C4-2B (cell line): ENCODE measurements around the gene ARID2.

Source experiments
- H3K27ac ChIP-seq: fragments of 450-650 bp; 2 replicates; pipeline ENCODE4 v1.5.1; 2017
- CTCF ChIP-seq: fragments of 450-650 bp; conservative IDR thresholded peaks from 2 replicates; pipeline ENCODE4 v1.5.1; 2017; ENCODE audit warnings: mild to moderate bottlenecking
- ZFX ChIP-seq: fragments of 450-650 bp; IDR thresholded peaks from 2 replicates; pipeline ENCODE4 v1.6.1; 2017

ARID2 gene

GRCh38 chr12:45779936-45780335 lies 50.4 kb downstream of the ARID2 start:
- TF ChIP-seq ZFX (no peak), CTCF (no peak)
- H3K27ac ChIP-seq: no peak overlapping the region

GRCh38 chr12:45781080-45781479 lies 51.6 kb downstream of the ARID2 start:
- H3K27ac ChIP-seq: no peak overlapping the region
- TF ChIP-seq ZFX (no peak), CTCF (no peak)

GRCh38 chr12:45785315-45785714 lies 55.8 kb downstream of the ARID2 start:
- TF ChIP-seq CTCF (no peak), ZFX (no peak)
- H3K27ac ChIP-seq: no peak overlapping the region

- no peak for TF ChIP-seq CTCF
- H3K27ac ChIP-seq: no peak overlapping the region
Measured at GRCh38 chr12:45789025-45789424, 59.5 kb downstream of the ARID2 start.

GRCh38 chr12:45794422-45794821 lies 64.9 kb downstream of the ARID2 start:
- TF ChIP-seq CTCF: no peak
- no peak for TF ChIP-seq ZFX

GRCh38 chr12:45801625-45802024 lies 72.1 kb downstream of the ARID2 start:
- no peak overlapping the region for H3K27ac ChIP-seq
- TF ChIP-seq ZFX (no peak), CTCF (no peak)

More at GRCh38 chr12:45794422-45794821, 64.9 kb downstream of the ARID2 start:
- H3K27ac ChIP-seq: no peak overlapping the region

GRCh38 chr12:45803111-45803510 lies 73.6 kb downstream of the ARID2 start:
- no peak for TF ChIP-seq CTCF
- TF ChIP-seq ZFX: no peak

More at GRCh38 chr12:45803111-45803510, 73.6 kb downstream of the ARID2 start:
- H3K27ac ChIP-seq: no peak overlapping the region
